Measurements from ENCODE around the gene FAM20B.
A peak's percentile ranks its signal among the peaks of the same experiment; 100 is the strongest.

- TF ChIP-seq REST (IDR thresholded peaks at IDR 0.05; ENCODE audit: insufficient replicate concordance, low read depth) = peak; percentile 22
- TF ChIP-seq POLR2AphosphoS5 (IDR thresholded peaks at IDR 0.05; ENCODE audit: low read depth) = peak; percentile 59
Observed at GRCh38 chr1:179081687-179082332, 56.1 kb downstream of the FAM20B start, which contains the start of gene TOR3A.
